ENCODE measurements around the gene PRSS50. TPM values are rescaled to one million over a fixed set of nuclear protein-coding genes. Genes with fewer than 3 reads are reported as not detected.
"Not testable (repeated sequence)": the region's sequence is repeated elsewhere in the genome, so short reads cannot be mapped to it uniquely, and the experiment has no call there.

Gene PRSS50
- not detected for polyA plus RNA-seq

GRCh38 chr3:46717447-46718231 is at the start of gene PRSS50:
Gene PRSS50, minus strand, starts transcription at chr3:46717869. Its CDS starts 45 bp downstream, at chr3:46717824.
- no peak within 1 kb of the TSS for H3K4me3 Mint-ChIP-seq
- peaks cover 0 to 3% (median 0%) of the 10 kb centered on the region in 3 donors for H3K9me3 Mint-ChIP-seq
- peaks cover 0 to 6% (median 2%) of the 10 kb centered on the region in 3 donors for H3K4me1 Mint-ChIP-seq
- H3K27me3 Mint-ChIP-seq = peaks cover 15% of the 10 kb centered on the region
- peaks cover 6% of the 10 kb centered on the region for H3K36me3 Mint-ChIP-seq
- no peak within 1 kb of the TSS for H3K27ac Mint-ChIP-seq

- Mint-ChIP-seq H3K36me3 (peaks cover 2% of the 10 kb centered on the region), H3K9me3 (peaks cover 0 to 25% (median 23%) of the 10 kb centered on the region in 3 donors), H3K27ac (no peak overlapping the region), H3K27me3 (peaks cover 7% of the 10 kb centered on the region), H3K4me1 (no peaks in the 10 kb centered on the region), H3K4me3 (no peak overlapping the region)
Observed at GRCh38 chr3:46764206-46764605, 46.5 kb upstream of the PRSS50 start.

- Mint-ChIP-seq H3K27ac (no peak overlapping the region), H3K27me3 (peaks cover 5% of the 10 kb centered on the region), H3K4me3 (peak overlapping the region in 1 of 4 donors; percentile 9), H3K4me1 (no peaks in the 10 kb centered on the region), H3K36me3 (peaks cover 4% of the 10 kb centered on the region), H3K9me3 (peaks cover 0 to 25% (median 25%) of the 10 kb centered on the region in 3 donors)
Observed at GRCh38 chr3:46763178-46763577, 45.5 kb upstream of the PRSS50 start.

GRCh38 chr3:46759239-46760167 is 41.8 kb upstream of the PRSS50 start:
- peaks cover 5% of the 10 kb centered on the region for H3K27me3 Mint-ChIP-seq
- H3K4me1 Mint-ChIP-seq = no peaks in the 10 kb centered on the region
- H3K27ac Mint-ChIP-seq = no peak overlapping the region
- H3K4me3 Mint-ChIP-seq = no peak overlapping the region
- H3K36me3 Mint-ChIP-seq = peaks cover 4% of the 10 kb centered on the region
- H3K9me3 Mint-ChIP-seq = peaks cover 0 to 17% (median 16%) of the 10 kb centered on the region in 3 donors

GRCh38 chr3:46756642-46757041 is 39.0 kb upstream of the PRSS50 start:
- Mint-ChIP-seq H3K27ac (no peak overlapping the region), H3K4me3 (no peak overlapping the region), H3K4me1 (no peaks in the 10 kb centered on the region), H3K9me3 (peaks cover 0 to 3% (median 0%) of the 10 kb centered on the region in 3 donors), H3K27me3 (peaks cover 5% of the 10 kb centered on the region), H3K36me3 (peaks cover 2% of the 10 kb centered on the region)

GRCh38 chr3:46755646-46756045 is 38.0 kb upstream of the PRSS50 start:
- Mint-ChIP-seq H3K4me1 (no peaks in the 10 kb centered on the region), H3K27ac (no peak overlapping the region), H3K9me3 (peaks cover 0 to 3% (median 0%) of the 10 kb centered on the region in 3 donors), H3K4me3 (no peak overlapping the region), H3K27me3 (peaks cover 4% of the 10 kb centered on the region), H3K36me3 (peaks cover 2% of the 10 kb centered on the region)

GRCh38 chr3:46753127-46753526 is 35.5 kb upstream of the PRSS50 start:
- not testable (repeated sequence) for H3K4me1 Mint-ChIP-seq, H3K36me3 Mint-ChIP-seq, H3K27ac Mint-ChIP-seq, H3K27me3 Mint-ChIP-seq, H3K4me3 Mint-ChIP-seq, H3K9me3 Mint-ChIP-seq

GRCh38 chr3:46750555-46751038 is 32.9 kb upstream of the PRSS50 start:
- no peak overlapping the region for H3K27ac Mint-ChIP-seq
- H3K27me3 Mint-ChIP-seq = peaks cover 3% of the 10 kb centered on the region
- no peaks in the 10 kb centered on the region for H3K9me3 Mint-ChIP-seq
- peaks cover 4% of the 10 kb centered on the region for H3K36me3 Mint-ChIP-seq
- peaks cover 0 to 1% (median 0%) of the 10 kb centered on the region in 3 donors for H3K4me1 Mint-ChIP-seq
- H3K4me3 Mint-ChIP-seq = no peak overlapping the region

GRCh38 chr3:46749129-46749528 is 31.5 kb upstream of the PRSS50 start:
- Mint-ChIP-seq H3K4me1 (peaks cover 0 to 1% (median 0%) of the 10 kb centered on the region in 3 donors), H3K9me3 (no peaks in the 10 kb centered on the region), H3K27me3 (peaks cover 4% of the 10 kb centered on the region), H3K36me3 (peaks cover 6% of the 10 kb centered on the region), H3K4me3 (no peak overlapping the region), H3K27ac (no peak overlapping the region)

- Mint-ChIP-seq H3K4me3 (no peak overlapping the region), H3K27me3 (peaks cover 4% of the 10 kb centered on the region), H3K36me3 (peaks cover 6% of the 10 kb centered on the region), H3K9me3 (no peaks in the 10 kb centered on the region), H3K4me1 (peaks cover 0 to 3% (median 0%) of the 10 kb centered on the region in 3 donors), H3K27ac (no peak overlapping the region)
Observed at GRCh38 chr3:46748170-46748569, 30.5 kb upstream of the PRSS50 start.

GRCh38 chr3:46746711-46747110 is 29.0 kb upstream of the PRSS50 start:
- Mint-ChIP-seq H3K9me3 (no peaks in the 10 kb centered on the region), H3K4me1 (peaks cover 0 to 5% (median 0%) of the 10 kb centered on the region in 3 donors)

GRCh38 chr3:46742992-46743585 is 25.4 kb upstream of the PRSS50 start:
- Mint-ChIP-seq H3K27me3 (peaks cover 10% of the 10 kb centered on the region), H3K4me1 (peaks cover 0 to 5% (median 0%) of the 10 kb centered on the region in 3 donors), H3K4me3 (no peak overlapping the region), H3K9me3 (peaks cover 0 to 3% (median 2%) of the 10 kb centered on the region in 3 donors), H3K27ac (no peak overlapping the region), H3K36me3 (peaks cover 4% of the 10 kb centered on the region)

More at GRCh38 chr3:46746711-46747110, 29.0 kb upstream of the PRSS50 start:
- H3K27ac Mint-ChIP-seq = no peak overlapping the region
- H3K27me3 Mint-ChIP-seq = peaks cover 8% of the 10 kb centered on the region
- no peak overlapping the region for H3K4me3 Mint-ChIP-seq
- peaks cover 8% of the 10 kb centered on the region for H3K36me3 Mint-ChIP-seq

- not testable (repeated sequence) for H3K4me1 Mint-ChIP-seq, H3K27me3 Mint-ChIP-seq, H3K36me3 Mint-ChIP-seq, H3K27ac Mint-ChIP-seq, H3K4me3 Mint-ChIP-seq, H3K9me3 Mint-ChIP-seq
Observed at GRCh38 chr3:46739565-46739964, 21.9 kb upstream of the PRSS50 start.

GRCh38 chr3:46737329-46737731 is 19.7 kb upstream of the PRSS50 start:
- Mint-ChIP-seq H3K4me1 (no peaks in the 10 kb centered on the region), H3K9me3 (peaks cover 0 to 3% (median 2%) of the 10 kb centered on the region in 3 donors), H3K4me3 (no peak overlapping the region), H3K27ac (no peak overlapping the region), H3K27me3 (peaks cover 8% of the 10 kb centered on the region), H3K36me3 (peaks cover 9% of the 10 kb centered on the region)

Measured in IgD-negative memory B cell (primary cell).